GM18526 (cell line): ENCODE data around the gene MTURN.

Source experiments
- POLR2A ChIP-seq: IDR thresholded peaks from 3 replicates; pipeline ENCODE4 v1.6.1; 2011; ENCODE audit not compliant: insufficient read length; ENCODE audit errors: extremely low read depth

MTURN gene

DNA sequence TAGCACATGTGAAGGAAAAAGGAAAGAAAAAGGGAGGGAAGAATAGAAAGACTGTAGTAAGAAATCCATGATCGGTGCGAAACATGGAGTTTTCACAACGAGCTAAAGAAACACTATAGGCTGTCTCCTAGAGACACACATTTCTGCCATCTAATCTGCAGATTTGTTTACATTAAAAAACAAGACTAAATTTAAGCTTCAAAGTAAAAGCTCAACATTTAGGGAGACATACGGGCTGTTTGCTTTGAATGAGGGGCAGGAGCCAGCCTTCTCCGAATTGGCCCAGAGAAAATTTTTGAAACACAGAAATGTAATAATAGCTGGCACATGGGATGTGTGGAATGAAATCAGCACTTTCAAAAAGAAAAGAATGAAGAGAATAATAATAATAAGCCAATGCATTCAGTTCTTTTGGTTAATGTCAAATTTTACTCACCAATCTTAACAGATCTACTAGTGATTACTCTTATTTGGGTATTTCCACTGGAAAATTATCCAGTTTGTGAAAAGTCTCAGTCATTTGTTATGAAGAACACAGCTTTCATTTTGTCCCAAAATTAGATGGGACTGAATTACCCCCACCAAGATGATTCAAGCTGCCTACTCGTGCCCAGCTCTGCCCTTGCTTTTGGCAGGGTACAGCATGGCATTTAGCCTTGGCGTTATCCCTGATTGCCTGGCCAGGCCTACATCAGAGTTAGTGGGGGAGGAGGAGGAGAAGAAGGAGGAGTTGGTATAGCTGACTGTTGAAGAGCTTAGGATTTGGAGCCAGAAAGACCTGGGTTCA lies 47.1 kb downstream of the MTURN start:
- no peak for TF ChIP-seq POLR2A

DNA sequence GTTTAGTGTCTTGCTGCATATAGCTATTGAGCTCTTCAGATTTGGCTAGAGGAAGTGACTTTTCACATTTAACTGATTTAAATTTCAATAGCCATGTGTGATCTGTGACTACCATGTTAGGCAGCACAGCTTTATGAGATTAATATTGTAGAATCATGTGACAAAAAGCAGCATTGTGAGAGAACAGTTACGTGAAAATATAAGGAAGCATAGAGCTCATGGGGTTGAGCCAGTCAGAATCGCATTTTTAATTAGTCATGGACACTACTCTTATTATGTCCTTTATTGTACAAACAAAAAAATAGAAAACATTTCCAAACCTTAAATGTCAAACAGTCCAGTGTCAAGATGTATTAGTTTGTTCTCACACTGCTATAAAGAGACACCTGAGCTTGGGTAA lies 48.0 kb downstream of the MTURN start:
- no peak for TF ChIP-seq POLR2A

DNA sequence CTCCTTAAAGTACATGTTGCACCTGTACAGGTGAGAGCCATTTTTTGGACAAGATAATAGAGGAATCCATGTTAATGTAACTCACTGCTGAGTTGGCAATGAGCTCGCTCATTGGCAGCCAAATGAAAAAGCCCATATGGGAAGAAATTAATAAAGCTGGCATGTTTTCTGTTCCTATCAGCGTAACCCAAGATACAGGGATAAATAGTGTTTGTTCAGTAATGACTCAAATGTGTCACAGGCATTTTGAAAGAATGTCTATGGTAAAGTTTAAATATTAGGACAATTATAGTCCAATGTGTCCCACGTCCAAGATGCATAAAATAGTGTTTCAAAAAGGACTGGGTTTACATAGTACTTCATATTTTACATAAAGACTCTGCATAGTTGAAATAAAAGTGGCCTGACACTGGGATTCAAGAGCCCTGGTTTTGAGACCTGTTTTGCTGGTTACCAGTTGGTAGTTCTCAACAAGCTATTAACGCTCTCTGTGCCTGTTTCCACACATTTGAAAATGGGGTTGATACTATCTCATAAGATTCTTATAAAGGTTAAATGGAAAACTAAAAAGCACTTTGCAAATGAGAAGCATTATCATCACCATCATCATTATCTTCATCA lies 49.1 kb downstream of the MTURN start:
- no peak for TF ChIP-seq POLR2A

DNA sequence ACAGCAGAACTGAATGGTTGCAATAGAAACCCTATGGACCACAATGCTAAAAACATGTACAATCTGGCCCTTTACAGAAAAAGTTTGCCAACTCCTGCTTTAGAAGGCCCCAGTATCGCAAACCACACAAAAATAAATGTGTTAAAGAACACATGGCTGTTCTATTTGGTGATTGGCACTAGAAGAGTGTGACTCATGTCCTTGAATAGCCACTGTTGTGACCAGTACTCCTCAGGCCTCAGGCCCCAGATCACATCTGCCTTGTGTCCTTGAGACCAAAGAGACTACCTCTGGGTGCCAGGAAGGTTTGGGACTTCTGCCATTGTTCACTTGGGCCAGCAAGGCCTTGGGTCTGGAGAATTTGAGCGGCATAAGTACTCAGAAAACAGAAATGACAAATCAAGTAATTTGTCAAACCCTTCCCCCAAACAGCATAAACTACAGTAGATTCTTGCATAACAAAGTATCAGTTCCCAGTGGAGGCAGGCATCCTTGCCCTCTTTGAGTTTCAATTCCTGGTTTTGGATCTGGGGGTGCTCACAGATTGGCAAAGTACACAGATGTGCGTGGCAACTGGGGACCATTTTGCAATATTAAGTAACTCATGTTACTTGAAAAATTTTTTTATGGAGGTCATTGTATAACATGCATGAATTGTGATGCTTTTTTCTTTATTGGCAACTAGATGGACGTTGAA lies 50.2 kb downstream of the MTURN start:
- TF ChIP-seq POLR2A, result no peak

DNA sequence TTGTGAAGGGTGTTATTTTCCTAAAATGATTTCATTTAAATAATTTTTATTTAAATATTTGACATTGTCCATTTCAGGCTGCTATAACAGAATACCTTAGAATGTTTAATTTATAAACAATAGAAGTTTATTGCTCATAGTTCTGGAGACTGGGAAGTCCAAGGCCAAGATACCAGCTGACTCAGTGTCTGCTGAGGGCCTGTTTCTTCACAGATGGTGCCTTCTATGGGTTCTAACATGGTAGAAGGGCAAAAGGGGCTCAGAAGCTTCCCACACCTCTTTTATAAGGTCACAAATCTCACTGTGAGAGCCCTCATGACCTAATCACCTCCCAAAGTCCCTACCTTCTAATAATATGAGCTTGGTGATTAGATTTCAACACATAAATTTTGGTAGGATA lies 50.7 kb downstream of the MTURN start:
- no peak for TF ChIP-seq POLR2A

DNA sequence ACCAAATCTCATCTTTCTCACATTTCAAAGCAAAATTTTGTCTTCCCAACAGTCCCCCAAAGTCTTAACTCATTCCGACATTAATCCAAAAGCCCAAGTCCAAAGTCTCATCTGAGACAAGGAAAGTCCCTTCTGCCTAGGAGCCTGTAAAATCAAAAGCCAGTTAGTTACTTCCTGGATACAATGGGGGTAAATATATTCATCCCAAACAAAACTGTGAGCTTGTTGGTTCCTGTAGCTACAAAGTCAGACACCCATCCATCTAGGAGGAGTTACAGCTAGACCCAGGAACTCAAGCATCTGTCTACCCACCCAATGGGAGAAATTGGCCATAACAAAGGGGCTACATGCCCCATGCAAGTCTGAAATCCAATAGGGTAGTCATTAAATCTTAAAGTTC lies 51.9 kb downstream of the MTURN start:
- no peak for TF ChIP-seq POLR2A

DNA sequence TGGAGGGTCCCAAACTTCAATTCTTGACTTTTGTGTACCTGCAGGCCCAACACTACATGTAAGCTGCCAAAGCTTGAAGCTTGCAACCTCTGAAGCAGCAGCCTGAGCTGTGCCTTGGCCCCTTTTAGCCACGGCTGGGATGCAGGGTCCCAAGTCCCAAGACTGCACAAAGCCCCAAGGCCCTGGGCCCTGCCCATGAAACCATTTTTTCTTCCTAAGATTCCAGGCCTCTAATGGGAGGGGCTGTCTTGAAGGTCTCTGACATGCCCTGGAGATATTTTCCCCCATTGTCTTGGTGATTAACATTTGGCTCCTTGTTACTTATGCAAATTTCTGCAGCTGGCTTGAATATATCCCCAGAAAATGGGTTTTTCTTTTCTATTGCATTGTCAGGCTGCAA lies 52.7 kb downstream of the MTURN start:
- no peak for TF ChIP-seq POLR2A

DNA sequence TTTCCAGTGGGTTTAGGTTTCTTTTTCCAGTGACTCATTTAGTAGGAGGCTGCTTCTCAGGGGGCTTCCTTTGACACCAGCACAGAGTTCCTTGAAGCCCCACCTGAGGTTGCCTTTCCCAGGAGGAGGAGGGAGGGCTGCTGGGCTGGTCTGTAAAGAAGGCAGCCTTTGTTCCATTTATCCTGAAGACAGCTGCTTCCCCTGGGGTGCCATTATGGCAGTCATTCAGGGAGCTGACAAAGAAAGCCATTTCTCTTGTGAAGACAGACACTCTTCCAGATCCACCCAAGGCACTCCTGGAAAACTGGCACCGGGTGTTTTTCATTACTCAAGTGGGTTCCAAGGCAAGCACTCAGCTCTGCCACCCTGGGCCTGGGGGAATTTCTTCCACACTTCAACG lies 54.0 kb downstream of the MTURN start:
- no peak for TF ChIP-seq POLR2A

DNA sequence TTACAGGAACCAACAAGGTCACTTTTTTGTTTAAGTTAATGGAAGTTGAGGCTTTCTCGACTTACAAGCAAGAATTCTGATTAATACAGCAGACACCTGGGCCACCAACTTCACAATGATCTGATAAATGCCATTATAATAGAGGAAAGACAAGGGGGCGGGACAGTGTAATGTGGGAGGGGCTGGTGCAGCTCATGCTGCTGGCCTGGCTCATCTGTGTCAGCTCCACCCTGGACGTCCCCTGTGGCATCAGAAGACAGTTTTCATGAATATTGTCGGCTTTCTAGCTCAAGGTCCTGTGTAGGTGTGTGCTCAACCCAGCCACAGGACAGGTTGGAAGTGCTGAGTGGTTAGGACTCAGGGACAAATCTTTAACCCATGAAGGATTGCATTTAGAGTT lies 57.0 kb downstream of the MTURN start:
- no peak for TF ChIP-seq POLR2A

DNA sequence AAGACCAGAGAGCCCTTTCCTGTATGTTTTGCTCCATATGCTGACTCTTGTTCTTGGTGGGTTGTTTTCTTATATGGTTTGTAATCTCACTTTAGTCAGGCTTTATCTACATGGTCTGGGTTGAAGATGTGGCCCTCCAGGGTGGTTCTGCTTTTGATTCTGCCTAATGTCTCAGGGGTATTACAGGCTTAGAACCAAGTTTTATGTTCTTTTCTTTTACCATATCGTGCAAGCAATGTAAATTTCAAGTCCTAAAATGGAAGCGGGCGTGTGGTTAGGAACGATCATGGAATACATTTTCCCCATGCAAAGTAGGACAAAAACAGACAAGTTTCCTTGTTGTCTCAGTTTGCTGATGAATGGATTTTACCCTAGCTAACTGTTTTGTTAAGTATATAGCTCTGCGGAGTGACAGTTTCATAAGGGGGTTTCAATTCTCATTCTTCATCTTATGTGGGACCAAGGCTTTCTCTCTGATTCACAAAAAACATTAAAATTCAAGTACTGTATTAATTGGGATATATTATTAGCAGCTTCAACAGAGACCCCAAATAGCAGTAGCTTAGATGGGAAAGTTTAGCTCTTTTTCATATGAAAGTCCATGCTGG lies 58.7 kb downstream of the MTURN start:
- TF ChIP-seq POLR2A, result no peak

DNA sequence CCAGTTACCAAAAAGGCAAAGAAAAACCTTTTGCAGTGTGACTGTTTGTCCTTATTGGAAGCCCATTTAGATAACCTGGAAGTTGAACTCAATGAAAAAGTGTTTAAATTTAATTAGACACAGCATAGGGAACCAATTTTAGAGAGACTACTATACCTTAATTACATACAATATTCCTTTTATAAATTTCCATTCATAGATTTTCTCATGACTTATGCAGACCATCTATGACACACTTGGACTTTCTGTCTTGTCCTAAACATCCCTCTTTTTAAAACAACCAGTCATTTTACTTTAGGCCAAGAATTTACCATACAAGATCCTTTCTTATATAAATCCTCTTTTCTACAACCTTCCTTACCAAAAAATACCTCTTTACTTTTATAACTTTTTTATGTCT lies 61.6 kb downstream of the MTURN start:
- TF ChIP-seq POLR2A, result no peak

DNA sequence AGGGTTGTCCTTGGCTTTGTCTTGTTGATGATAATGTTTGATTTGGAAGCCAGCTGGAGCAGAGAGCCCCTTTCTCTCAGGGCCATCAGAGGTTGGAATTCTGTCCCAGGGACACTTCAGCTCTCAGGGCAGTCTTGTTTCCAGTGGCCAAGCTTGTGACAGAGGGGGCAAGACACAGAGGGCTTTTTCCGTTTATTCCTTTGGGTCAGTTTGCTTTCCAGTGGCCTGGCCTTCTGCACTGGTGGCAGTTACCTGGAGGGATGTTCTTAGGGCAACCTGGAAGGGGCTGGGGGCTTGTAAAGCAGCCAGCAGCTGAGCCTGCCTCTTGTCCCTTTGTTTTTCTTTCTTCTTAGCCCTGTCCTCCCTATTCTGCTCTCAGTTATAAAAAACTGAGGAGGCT lies 62.7 kb downstream of the MTURN start:
- TF ChIP-seq POLR2A, result no peak

DNA sequence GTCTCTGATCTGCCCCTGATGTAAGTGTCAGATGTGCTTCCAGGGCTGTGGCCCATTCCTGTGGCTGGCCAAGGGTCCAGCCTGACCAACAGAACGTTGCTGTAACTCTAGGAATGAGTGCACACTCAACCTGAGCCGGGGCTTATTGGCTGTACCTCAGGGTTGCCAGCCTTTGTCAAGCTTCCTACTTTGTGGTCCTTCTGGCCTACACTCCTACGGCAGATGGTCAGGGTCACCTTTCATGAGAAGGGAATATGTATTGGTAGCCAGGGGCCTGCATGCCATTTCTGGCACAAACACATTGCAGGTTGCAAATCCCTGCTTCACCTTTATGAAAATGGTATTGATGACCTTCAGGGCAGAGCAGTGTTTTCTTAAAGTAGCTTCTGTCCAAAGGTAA lies 64.5 kb downstream of the MTURN start:
- no peak for TF ChIP-seq POLR2A

DNA sequence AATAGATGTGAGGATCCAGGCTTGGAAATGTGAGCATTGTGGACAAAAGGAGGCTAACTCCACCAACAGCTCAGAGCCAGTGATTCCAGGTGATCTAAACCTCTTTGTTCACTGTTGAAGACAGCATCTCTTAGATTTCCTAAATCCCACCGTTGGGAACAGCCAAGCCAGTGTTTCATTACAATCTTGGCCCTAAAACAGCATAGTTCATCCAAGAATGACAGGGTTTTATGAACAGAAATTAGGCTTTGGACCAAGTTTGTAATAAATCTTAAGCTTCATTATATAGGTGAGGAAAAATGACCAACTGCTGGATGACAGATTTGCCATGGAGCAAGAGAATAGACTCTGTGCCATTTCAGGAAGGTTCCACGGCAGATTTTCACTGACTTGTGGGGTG lies 65.8 kb downstream of the MTURN start:
- TF ChIP-seq POLR2A, result no peak

DNA sequence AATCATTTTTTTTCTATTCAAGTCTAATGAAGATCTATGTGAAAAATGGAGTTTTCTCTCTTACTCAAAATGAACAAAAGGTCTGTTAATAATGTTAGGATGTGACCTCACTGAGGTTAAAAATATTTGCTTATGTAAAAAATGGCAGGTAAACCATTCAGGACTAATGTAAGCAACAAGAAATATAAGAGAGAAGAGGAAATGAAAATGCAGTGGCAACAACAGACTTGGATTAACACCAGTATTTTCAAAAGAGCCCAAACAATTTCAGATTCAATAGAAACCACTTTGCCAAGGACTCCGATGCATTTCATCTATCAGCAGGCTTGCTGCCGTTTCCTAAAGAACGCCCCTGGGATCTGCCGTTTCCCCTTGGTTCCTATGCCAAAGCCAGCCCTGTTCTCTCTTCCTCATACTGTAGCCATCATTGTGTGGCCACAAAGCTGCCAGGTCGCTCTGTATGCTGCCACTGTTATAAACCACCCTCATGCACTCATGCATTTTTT lies 66.4 kb downstream of the MTURN start:
- no peak for TF ChIP-seq POLR2A

DNA sequence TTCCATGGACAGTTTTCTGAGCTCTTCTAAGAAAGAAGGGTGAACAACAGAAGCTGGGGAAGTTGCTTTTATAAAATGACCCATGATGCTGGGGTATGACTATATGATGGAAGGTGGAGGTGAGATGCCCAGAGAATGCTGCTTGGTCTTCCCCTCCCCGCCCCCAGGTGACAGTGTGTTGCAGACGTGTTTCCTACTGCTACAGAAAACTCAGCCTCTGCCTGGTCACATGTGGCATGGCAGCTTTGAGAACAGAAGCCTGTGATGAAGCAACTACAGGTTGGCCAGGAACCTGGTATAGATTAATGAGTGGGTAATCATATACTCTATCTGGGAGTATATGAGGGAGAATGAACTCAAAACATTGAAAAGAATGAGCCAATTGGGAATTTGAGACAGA lies 67.1 kb downstream of the MTURN start:
- TF ChIP-seq POLR2A, result no peak

DNA sequence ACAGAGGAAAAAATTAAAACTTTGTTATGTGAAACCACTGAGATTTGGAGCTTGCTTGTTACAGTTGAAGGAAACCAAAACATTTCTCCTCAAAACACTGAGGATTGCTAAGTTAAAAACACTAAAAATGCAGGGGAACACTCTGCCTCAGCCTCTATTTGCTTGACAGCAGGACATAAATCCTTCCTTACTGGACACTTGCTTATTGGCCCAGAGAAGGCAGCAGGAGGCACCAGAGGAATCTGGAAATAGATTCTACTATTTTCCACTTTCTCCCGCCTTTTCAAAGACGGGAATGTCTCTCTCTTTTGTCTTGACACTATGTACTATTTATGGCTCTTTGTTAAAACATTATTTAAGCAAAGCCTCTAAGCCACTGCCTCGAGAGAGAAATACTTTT lies 67.9 kb downstream of the MTURN start:
- TF ChIP-seq POLR2A, result no peak
